HG02938 (cell line): ENCODE results near the gene OR10H4.
"Not testable (repeated sequence)": the region's sequence is repeated elsewhere in the genome, so short reads cannot be mapped to it uniquely, and the experiment has no call there.

Source experiments
- ATAC-seq: cut with Tn5 transposase; IDR thresholded peaks from one replicate; pipeline ENCODE4 v1.9.1; 2021; ENCODE audit warnings: mild to moderate bottlenecking, moderate library complexity; ENCODE audit not compliant: unreplicated experiment

Gene OR10H4

DNA sequence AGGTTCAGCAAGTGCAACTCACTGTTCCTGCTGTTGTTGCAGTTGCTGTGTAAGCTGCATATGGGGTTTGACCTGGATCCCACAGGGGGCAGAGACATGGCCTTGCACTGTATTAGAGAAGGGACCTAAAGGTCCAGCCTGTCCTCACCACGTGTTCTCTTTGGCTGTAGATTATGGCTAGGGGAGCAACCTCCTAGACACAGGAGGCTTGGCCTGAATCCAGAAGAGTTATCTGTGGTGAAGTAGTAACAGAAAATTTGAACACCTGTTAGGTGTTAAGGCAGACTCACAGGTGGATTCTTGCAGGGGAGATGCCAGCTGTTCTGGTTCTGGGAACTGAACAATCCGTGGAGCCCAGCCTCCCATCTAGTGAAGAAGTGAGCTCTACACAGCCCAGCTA, 11.0 kb upstream of the OR10H4 start:
- no peak for ATAC-seq

DNA sequence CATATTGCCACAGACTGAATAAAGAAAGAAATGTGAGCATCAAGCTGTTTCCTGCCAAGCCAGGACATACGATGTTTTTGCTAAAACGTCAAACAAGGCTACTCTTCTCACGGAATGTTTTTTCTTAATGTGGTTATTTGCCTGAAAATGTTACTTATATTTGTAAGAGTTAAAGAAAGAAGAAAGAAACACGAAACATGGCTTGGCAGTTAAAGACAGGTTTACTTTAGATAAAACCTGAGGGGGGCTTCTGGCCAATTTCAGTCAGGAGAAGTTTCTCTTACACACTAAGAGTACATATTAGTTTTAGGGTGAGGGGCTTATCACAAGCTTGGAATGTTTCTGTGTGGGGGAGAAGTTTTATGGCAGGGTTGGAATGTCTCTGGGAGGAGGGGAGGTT, 4.4 kb upstream of the OR10H4 start:
- ATAC-seq: no peak

DNA sequence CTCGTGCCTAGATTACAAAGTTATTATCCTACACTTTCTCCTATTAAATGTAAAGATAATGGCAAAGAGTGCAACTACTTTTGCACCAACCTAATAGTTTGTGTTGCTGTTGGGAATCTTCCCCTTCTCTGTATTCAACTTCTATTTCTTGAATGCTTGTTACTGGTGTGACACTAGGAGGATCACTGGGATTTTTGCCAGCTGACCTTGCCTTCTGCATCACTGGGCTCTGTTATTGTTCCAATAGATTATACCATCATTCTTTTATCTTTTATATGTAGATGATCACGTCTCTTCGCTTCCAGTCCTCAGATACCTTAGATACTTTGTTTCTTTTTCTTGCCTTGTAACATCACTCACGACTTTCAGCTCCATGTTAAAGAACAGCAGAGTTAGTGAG, 3.5 kb upstream of the OR10H4 start:
- no peak for ATAC-seq

DNA sequence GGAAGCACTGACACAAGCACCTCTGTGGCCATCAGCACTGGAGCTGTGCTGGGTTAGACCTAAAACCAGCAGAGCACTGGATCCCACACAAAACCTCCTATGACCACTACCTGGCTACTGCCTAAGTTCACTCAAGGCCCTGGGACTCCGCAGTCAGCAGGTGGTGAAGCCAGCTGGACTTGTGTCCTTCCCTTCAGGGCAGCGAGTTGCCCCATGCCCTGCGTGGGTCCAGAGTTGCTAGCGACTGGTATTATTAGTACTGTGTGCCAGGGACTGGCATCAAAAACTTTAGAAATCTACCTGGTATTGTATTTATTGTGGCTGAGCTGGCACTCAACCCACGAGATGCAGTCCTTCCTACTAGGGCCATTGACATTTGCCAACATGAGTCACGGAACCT, 6.0 kb downstream of the OR10H4 start:
- ATAC-seq: no peak

DNA sequence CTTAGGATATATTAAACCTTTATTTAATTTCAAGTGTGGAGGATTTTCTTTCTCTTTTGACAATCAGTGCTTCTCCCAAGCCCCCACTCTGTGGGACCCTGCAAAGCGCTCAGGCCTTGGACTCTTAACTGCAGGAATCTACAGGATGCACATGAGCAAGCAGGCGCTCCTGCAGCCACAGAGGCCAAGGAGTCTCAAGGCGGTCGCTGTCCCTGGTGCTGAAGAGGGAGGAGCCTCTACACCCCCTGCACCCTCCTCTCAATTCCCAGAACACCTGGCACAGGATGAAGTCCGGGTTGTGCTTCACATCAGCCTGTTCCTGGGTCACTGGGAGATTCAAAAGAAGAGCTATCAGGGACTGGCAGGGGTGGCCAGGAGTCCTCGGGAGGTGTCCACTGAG, 13.5 kb downstream of the OR10H4 start:
- no peak for ATAC-seq

DNA sequence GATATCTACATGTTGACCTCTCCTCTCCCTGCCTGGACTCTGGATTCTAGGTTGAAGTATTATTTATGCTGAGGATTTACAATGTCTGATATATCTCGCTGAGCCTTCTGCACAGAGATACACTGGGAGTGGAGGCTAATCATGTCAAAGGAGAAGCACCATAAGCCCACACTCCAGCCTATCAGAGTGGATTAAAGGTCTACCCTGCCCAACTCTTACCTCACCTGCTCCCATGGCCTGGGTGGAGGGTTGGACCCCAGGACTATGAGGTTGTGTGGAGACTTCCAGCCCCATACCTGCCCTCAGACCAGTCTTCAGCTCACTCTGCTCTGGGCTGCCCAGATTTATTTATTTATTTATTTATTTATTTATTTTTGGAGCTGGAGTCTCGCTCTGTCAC, 15.4 kb downstream of the OR10H4 start:
- ATAC-seq: no peak

DNA sequence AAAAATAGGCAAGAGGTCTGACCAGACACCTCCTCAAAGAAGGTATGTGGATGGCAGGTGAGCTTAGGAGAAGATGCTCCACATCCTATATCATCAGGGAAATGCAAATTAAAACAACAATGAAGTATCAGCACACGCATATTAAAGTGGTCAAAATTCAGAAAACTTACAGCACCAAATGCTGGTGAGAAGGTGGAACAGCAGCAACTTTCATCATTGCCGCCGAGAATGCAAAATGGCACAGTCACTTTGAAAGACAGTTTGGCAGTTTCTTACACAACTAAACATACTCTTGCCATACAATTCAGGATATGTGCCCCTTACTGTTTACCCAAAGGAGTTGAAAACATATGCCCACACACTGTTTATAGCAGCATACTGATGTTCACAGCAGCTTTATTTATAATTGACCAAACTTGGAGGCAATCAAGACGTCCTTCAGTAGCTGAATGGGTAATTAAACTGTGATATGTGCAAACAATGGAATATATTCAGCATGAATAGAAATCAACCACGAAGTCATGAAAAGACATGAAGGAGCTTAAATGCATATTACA, 22.5 kb downstream of the OR10H4 start:
- no peak for ATAC-seq

DNA sequence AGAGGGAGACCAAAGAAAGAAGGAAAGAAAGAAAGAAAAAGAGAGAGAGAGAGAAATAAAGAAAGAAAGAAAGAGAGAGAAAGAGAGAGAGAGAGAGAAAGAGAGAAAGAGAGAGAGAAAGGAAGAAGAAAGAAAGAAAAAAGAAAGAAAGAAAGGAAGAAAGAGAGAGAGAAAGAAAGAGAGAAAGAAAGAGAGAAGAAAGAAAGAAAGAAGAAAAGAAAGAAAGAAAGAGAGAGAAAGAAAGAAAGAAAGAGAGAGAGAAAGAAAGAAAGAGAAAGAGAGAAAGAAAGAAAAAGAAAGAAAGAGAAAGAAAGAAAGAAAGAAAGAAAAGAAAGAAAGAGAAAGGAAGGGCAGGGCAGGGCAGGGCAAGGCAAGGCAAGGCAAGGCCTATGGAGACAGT, 23.2 kb downstream of the OR10H4 start:
- not testable (repeated sequence) for ATAC-seq

DNA sequence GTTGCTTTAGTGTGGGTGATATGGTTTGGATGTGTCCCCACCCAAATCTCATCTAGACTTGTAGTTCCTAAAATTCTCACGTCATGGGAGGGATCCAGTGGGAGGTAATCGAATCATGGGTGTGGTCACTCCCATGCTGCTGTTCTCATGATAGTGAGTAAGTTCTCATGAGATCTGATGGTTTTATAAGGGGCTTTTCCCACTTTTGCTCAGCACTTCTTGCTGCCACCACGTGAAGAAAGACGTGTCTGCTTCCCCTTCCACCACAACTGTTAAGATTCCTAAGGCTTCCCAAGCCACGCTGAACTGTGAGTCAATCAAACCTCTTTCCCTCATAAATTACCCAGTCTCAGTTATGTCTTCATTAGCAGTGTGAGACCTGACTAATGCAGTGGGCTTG, 26.0 kb downstream of the OR10H4 start:
- no peak for ATAC-seq

DNA sequence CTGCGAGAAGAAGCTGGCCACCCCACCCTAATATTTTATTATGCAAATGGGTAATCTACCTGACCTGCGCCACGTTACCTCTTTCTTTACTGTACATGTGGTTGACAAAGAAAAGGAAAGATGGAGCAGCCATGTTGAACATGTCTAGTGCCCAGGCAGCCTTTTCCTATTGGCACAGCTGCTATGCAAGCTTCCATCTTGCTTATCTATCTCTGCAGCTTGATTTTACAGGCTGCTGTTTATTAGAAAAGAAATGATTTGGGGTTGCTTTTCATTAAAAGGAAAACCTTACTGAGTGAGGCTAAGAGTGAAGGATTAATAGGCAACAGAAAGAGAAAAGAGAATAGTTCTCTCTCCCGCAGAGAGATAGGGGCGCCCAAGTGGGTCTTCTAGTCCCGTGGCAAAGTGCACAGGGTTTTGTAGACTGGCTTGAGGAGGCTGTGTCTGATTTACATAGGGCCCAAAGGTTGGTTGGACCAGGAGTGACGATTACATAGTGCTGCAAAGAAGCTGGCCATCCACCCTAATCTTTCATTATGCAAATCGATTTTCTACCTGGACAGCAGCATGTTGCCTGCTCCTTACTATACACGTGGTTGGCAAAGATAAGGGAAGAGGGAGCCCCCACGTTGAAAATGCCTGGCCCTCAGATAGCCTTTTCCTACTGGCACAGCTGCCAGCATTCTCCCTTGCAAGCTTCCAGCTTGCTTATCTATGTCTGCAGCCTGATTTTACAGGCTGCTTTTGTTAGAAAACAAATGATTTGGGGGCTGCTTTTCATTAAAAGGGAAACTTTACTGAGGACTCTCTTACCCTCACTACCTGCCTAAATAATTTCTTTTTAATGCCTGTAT, 28.3 kb downstream of the OR10H4 start:
- ATAC-seq: no peak

DNA sequence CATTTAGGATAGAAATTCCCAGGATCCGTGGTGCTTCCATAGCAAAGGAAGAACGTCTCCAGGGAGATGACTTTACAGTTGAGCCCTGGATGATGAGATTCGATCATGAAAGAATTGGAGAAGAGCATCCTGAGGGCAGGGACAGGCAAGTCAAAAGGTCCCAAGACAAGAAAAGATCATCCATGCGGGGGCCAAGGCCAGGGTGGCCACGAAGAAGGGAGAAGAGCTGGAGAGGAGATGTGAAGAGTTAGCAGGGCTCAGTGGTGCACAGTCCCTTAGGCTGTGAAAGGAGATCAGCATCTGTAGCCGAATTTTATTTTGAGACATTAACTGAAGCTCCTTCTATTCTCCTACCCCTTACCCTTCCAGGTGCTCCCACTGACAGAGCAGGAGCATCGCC, 28.9 kb downstream of the OR10H4 start:
- no peak for ATAC-seq

DNA sequence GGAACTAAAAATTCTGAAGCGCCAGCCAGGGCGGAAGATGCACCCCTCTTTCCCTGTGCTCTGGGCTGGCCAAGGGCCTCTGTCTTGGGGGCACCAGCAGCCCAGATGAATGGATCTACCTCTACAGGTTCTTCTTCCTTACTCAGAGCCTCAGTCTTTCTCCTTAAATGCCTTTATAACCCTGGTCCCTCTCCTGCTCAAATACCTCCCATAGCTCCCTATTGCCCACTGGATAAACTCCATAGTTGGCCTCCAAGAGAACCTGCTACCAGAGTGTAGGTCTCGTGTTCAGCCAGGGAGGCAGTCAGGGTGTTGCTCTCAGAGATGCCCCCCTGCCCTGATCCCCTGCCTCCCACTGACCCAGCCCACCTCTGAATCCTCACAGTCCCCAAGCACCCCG, 30.5 kb downstream of the OR10H4 start:
- no peak for ATAC-seq

DNA sequence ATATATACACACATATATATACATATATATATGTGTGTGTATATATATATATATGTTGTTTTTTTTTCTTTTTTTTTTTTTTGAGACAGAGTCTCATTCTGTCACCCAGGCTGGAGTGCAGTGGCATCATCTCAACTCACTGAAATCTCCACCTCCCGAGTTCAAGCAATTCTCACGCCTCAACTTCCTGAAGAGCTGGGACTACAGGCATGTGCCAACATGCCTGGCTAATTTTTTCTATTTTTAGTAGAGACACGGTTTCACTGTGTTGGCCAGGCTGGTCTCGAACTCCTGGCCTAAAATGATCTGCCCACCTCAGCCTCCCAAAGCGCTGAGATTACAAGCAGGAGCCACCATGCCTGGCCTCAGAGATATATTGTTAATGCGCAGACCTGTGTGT, 37.0 kb downstream of the OR10H4 start:
- not testable (repeated sequence) for ATAC-seq

DNA sequence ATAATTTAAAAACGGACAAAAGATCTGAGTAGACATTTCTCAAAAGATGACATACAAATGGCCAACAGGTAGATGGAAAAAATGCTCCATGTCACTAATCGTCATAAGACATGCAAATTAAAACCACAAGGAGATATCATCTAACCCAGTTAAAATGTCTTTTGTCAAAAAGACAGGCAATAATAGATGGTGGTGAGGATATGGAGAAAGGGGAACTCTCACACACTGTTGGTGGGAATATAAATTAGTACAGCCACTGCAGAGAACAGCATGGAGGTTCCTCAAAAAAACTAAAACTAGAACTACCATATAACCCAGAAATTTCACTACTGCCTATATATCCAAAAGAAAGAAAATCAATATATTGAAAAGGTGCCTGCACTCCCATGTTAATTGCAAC, 37.9 kb downstream of the OR10H4 start:
- no peak for ATAC-seq

DNA sequence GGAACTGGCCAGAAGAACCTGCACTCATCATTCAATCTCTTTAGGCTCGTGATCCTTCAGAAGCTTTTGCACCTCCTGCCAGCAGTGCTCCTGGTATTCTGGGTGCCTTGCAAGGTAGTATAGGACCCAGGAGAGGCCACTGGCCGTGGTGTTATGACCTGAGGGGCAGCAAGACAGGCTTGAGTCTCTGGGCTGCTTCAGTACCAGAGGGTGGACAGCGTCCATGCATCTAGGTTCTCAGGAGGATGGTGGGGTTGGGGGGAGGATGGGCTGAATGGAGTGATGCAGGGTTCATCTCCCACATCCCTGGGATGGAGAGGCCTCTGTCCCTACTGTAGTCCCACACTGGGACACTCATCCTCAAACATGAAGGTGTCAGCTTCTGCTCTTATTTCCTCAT, 41.1 kb downstream of the OR10H4 start:
- no peak for ATAC-seq

DNA sequence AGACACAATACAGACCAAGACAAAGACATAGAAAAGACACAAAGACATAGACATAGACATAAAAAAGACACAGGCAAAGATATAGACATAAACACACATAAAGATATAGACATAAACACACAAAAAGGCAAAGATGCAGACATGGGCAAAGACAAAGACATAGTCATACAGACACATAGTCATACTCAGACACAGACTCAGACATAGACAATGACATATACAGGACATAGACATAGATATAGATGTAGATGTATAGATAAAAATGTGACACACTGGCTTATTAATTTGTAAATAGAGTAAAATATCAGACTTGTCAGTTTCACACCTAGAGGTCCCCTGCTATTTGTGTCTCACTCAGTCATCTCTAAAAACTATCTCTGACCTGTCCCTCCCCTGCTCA, 42.8 kb downstream of the OR10H4 start:
- no peak for ATAC-seq

DNA sequence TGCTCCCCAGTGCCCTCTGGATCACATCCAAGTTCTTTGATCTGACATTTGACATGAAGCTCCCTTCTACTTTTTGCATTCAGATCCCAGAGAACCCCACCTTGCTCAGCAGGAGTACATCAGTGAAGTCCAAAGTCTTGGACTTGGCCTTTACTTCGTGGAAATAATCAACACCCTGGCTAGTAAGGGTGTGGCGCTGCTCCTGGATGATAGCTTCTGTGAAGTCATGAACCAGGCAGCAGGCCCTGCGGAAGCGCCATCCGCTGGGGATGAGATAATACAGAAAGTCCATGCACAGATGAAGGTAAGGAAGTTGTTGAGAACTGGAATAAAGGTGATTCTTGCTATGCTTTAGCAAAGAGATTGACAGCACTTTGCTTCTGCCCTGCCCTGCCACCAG, 43.2 kb downstream of the OR10H4 start:
- no peak for ATAC-seq

DNA sequence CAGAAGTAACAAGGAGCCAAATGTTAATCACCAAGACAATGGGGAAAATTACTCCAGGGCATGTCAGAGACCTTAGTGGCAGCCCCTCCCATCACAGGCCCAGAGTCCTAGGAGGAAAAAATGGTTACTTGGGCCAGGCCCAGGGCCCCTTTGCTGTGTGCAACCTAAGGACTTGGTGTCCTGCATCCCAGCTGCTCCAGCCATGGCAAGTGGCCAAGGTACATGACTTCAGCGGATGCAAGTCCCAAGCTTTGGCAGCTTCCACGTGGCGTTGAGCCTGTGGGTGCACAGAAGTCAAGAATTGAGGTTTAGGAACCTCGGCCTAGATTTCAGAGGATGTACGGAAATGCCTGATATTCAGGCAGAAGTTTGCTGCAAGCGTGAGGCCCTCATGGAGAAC, 46.7 kb downstream of the OR10H4 start:
- no peak for ATAC-seq

DNA sequence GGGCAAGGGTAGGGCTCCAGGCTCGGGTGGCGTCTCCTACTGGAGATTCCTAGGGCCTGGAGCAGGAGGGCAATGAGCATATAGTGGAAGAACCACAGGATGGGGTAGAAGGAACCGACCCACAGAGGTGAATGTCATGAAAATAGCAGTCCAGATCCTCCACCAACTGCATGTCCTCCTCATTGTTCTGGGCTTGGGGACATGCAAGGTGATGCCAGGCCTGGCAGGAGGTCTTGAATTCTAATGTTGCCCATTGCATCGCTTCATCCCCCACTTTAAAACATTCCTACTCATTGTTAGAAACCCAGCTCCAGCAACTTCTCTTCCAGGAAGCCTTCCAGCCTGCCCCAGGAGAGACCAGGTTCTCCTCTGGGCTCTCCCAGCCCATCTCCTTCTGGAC, 49.4 kb downstream of the OR10H4 start:
- no peak for ATAC-seq
